VCaP (cell line): ENCODE data around the gene PARVB.
A peak's percentile ranks its signal among the peaks of the same experiment; 100 is the strongest.

ENCODE experiments used
- H3K27ac ChIP-seq: fragments of 450-650 bp; 2 replicates; pipeline ENCODE4 v1.5.1; 2017
- TF ChIP-seq, protein P1 (sequence below): fragments of 450-650 bp; conservative IDR thresholded peaks from 2 replicates; pipeline ENCODE4 v1.5.1; 2017; ENCODE audit warnings: mild to moderate bottlenecking, moderate library complexity

Gene PARVB

DNA sequence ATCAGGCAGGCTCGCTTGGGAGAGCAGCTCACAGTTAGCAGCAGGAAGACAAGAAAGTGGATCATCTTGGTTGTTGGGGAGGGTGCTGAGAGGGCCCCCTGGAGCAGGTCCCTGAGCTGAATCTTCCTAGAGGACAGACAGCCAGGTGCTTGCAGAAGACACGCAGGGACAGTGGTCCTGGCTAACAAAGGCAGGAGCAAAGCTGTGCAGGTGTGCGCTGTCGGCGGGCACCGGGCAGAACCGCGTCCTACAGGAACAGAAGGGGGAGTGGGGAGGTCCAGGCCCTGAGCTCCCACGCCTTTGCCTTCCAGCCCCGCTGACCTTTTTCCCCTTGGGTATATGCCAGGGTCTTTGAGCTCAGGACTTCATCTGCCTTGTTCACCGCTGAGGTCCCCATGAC is 30.1 kb upstream of the PARVB start:
- peak overlapping the region; percentile 54 for H3K27ac ChIP-seq
- TF ChIP-seq, protein P1, sequence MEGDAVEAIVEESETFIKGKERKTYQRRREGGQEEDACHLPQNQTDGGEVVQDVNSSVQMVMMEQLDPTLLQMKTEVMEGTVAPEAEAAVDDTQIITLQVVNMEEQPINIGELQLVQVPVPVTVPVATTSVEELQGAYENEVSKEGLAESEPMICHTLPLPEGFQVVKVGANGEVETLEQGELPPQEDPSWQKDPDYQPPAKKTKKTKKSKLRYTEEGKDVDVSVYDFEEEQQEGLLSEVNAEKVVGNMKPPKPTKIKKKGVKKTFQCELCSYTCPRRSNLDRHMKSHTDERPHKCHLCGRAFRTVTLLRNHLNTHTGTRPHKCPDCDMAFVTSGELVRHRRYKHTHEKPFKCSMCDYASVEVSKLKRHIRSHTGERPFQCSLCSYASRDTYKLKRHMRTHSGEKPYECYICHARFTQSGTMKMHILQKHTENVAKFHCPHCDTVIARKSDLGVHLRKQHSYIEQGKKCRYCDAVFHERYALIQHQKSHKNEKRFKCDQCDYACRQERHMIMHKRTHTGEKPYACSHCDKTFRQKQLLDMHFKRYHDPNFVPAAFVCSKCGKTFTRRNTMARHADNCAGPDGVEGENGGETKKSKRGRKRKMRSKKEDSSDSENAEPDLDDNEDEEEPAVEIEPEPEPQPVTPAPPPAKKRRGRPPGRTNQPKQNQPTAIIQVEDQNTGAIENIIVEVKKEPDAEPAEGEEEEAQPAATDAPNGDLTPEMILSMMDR = no peak

DNA sequence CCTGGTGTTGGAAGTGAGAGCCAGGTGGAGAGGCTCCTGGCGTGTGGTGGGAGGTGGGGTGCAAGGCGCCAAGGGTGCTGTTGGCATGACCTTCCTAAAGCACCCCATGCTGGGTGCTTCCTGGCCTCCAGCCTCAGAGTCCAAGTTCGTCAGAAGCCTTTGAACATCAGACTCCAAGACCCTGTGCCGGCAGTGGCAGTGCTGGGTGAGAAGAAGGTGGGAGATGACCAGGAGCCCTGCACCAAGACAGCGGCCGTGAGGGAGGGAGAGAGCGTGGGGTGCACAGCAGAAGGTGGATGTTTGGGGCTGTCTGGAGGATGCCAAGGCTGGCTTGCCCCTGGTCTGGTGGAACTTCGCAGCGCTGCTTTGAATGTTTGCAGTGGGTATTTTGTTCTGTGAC is 29.7 kb upstream of the PARVB start:
- TF ChIP-seq, protein P1 = no peak
- peak overlapping the region; percentile 54 for H3K27ac ChIP-seq

DNA sequence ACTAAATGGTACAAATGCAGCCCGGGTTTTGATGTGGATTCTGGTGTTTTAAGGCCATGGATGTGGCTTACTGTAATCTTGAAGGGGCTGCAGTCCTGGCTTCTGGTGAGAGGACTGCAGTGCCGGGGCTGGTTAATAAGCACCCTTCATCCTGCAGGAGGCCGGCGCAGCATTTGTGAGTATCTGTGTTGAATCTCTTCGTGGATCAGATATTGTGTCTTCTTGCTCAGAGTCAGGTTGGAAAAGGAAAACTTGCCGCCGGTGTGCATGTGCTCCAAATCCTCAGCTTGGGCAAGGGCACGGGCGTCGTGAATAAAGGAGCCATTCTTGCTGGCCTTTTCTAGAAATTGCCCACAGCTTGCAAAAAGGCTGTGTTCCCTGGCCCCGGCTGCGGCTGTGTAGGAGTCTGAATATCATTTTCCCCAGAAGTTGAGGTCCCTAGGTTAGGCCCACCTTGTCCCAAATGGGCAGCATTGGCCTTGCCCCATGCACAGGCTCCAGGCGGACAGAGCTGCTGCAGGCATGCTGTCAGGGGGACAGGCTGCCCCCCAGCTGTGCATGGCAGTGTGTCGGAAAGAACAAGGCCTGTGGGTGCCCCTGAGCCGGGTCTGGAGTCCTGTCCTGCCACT is 28.9 kb upstream of the PARVB start:
- TF ChIP-seq, protein P1 = no peak
- peak overlapping the region; percentile 54; the same call in 1 of the 2 replicates for H3K27ac ChIP-seq

DNA sequence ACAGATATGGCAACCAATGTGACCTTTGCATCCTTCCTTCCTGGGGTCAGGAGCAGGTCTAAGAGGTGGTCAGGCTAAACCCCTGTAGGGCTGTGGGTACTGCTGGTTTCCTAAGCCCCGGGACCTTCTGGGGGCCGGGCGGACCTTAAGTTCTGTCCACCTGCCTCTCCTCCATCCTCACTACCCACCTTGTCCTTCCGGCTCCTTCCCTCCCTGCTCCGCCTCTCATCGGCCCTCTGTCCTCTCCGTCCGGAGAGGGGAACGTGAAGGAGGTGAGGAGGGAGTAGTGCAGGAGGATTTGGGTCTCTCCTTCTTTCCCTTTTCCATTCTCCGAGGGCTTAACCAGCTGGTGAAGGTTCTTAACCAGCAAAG is 28.3 kb upstream of the PARVB start:
- H3K27ac ChIP-seq = no peak overlapping the region

DNA sequence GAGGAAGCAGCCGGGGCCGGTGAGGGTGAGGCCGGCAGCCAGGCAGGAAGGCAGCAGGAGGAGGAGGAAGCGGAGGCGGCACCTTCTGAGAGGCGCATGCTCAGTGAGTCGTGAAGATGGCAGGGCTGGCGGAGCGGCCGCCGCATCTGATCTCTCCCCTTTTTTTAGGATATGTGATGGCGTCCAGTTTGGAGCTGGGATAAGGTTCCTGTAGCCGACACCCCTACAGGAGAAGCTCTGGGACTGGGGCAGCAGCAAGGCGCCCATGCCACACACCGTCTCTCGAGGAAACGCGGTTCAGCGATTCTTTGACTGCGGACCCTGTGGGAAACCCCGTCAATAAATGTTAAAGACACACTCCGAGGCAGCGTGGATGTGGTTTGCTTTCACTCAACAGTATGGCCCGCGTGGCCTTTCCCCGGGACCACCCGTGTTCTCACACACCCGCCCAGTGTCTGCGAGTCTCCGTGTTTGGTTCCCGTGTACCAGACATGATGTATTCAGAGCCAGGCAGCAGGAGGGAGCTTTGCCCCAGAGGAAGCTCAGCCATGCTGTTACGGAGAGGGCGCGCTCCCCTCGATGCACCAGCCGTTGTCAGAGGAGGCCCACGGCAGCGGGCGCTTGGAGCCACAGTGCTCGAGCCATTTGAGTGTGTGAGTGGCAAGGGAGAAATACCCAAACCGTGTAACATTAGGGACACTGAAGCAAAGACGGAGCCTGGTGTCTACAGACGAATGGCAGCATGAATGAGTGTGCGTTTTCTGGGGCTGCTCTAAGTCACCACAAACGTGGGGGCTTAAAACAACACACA is 27.7 kb upstream of the PARVB start:
- TF ChIP-seq, protein P1 = no peak
- H3K27ac ChIP-seq = no peak overlapping the region

More for the DNA sequence above, 28.3 kb upstream of the PARVB start:
- TF ChIP-seq, protein P1 = no peak

DNA sequence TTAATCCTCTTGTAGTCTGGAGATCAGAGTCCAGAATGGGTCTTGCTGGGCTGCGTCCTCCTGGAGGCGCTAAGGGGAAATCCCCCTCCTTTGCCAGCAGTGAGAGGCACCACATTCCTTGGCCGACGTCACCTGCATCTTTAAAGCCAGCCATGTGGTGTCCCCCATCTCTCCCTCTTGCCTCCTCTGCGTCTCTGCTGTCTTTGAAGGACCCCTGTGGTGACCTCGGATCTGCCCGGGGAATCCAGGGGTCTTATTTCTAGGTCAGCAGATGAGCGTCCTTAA is 27.2 kb upstream of the PARVB start:
- TF ChIP-seq, protein P1 = no peak

DNA sequence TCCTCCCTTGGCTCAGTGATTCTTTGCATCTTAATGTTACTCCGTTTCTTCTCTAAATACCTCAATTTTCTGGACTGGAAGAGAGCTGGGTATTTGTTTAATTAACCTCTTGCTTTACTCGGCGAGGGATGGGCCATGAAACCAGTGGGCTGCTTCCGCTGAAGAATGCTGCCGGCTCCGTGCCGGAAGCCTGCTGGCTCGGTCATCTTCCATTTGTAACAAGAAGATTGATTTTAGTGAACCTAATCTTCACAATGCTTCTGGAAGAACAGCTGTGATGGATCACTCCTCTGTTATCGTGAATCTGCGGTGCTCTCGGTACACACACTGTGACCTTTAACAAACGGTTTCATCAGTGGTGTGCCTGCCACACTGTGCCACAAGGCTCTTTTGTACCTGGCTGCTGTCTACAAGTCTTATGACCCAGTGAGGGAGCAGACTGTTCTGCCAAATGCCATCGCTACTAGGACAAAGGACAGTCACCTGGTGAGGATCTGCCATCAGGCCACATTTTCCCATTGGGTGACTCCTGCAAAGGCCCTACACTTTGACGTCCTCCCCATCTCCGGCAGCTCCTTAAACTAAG is 25.3 kb upstream of the PARVB start:
- TF ChIP-seq, protein P1 = no peak
- H3K27ac ChIP-seq = no peak overlapping the region

More for the DNA sequence above, 27.2 kb upstream of the PARVB start:
- H3K27ac ChIP-seq = no peak overlapping the region
